IPS-18c (cell line): ENCODE data around the gene RAI14.
"Not testable (repeated sequence)": the region's sequence is repeated elsewhere in the genome, so short reads cannot be mapped to it uniquely, and the experiment has no call there.

ENCODE experiments used
- H3K4me3 ChIP-seq: 2 replicates; pipeline ENCODE4 v1.7.0; 2013; ENCODE audit warnings: low read depth, mild to moderate bottlenecking, low read length, moderate library complexity; ENCODE audit not compliant: insufficient read depth
- H3K9me3 ChIP-seq: one replicate; pipeline ENCODE4 v1.6.1; 2013; ENCODE audit warnings: mild to moderate bottlenecking, low read length, moderate library complexity; ENCODE audit not compliant: control insufficient read depth, insufficient read depth

The RAI14 gene

GRCh38 chr5:34758514-34758913 lies 102.4 kb downstream of the RAI14 start:
- Histone ChIP-seq H3K4me3 (no peak overlapping the region), H3K9me3 (peaks cover 2% of the 10 kb centered on the region)

- H3K9me3 ChIP-seq, H3K4me3 ChIP-seq: not testable (repeated sequence)
Measured at GRCh38 chr5:34759213-34759612, 103.1 kb downstream of the RAI14 start.

GRCh38 chr5:34765662-34766061 lies 109.5 kb downstream of the RAI14 start:
- no peak overlapping the region for H3K4me3 ChIP-seq
- H3K9me3 ChIP-seq, result peaks cover 2% of the 10 kb centered on the region

- Histone ChIP-seq H3K9me3 (peaks cover 3% of the 10 kb centered on the region), H3K4me3 (no peak overlapping the region)
Measured at GRCh38 chr5:34767180-34767579, 111.1 kb downstream of the RAI14 start.

GRCh38 chr5:34770486-34770885 lies 114.4 kb downstream of the RAI14 start:
- Histone ChIP-seq H3K9me3 (peaks cover 4% of the 10 kb centered on the region), H3K4me3 (no peak overlapping the region)

GRCh38 chr5:34771076-34771475 lies 114.9 kb downstream of the RAI14 start:
- Histone ChIP-seq H3K9me3 (peaks cover 4% of the 10 kb centered on the region), H3K4me3 (no peak overlapping the region)

GRCh38 chr5:34772267-34773098 lies 116.4 kb downstream of the RAI14 start:
- peaks cover 4% of the 10 kb centered on the region for H3K9me3 ChIP-seq

GRCh38 chr5:34774139-34774538 lies 118.0 kb downstream of the RAI14 start:
- Histone ChIP-seq H3K9me3 (peaks cover 2% of the 10 kb centered on the region), H3K4me3 (no peak overlapping the region)

More at GRCh38 chr5:34772267-34773098, 116.4 kb downstream of the RAI14 start:
- no peak overlapping the region for H3K4me3 ChIP-seq

- H3K9me3 ChIP-seq, H3K4me3 ChIP-seq: not testable (repeated sequence)
Measured at GRCh38 chr5:34774678-34775077, 118.5 kb downstream of the RAI14 start.

GRCh38 chr5:34775886-34776285 lies 119.8 kb downstream of the RAI14 start:
- no peak overlapping the region for H3K4me3 ChIP-seq
- H3K9me3 ChIP-seq, result peaks cover 2% of the 10 kb centered on the region

GRCh38 chr5:34778091-34778850 lies 122.1 kb downstream of the RAI14 start:
- no peak overlapping the region for H3K4me3 ChIP-seq
- H3K9me3 ChIP-seq, result peaks cover 3% of the 10 kb centered on the region

- not testable (repeated sequence) for H3K9me3 ChIP-seq, H3K4me3 ChIP-seq
Measured at GRCh38 chr5:34783892-34784291, 127.8 kb downstream of the RAI14 start.

- Histone ChIP-seq H3K9me3 (peaks cover 5% of the 10 kb centered on the region), H3K4me3 (no peak overlapping the region)
Measured at GRCh38 chr5:34787035-34787434, 130.9 kb downstream of the RAI14 start.

- no peak overlapping the region for H3K4me3 ChIP-seq
- H3K9me3 ChIP-seq, result peaks cover 5% of the 10 kb centered on the region
Measured at GRCh38 chr5:34789021-34789531, 132.9 kb downstream of the RAI14 start.

- Histone ChIP-seq H3K9me3 (peaks cover 5% of the 10 kb centered on the region), H3K4me3 (no peak overlapping the region)
Measured at GRCh38 chr5:34789639-34790038, 133.5 kb downstream of the RAI14 start.

- Histone ChIP-seq H3K4me3 (no peak overlapping the region), H3K9me3 (peaks cover 5% of the 10 kb centered on the region)
Measured at GRCh38 chr5:34790069-34790468, 133.9 kb downstream of the RAI14 start.

GRCh38 chr5:34791761-34792244 lies 135.7 kb downstream of the RAI14 start:
- peaks cover 4% of the 10 kb centered on the region for H3K9me3 ChIP-seq
- no peak overlapping the region for H3K4me3 ChIP-seq
